Ovary (tissue), 3 donors: ENCODE results near the gene RERE.
"Not testable (repeated sequence)": the region's sequence is repeated elsewhere in the genome, so short reads cannot be mapped to it uniquely, and the experiment has no call there.

Experiments used
- POLR2A ChIP-seq: fragments of 450-650 bp; IDR thresholded peaks from one replicate; pipeline ENCODE4 v1.6.1; 2017; ENCODE audit warnings: antibody characterized with exemption, mild to moderate bottlenecking, moderate library complexity
- TF ChIP-seq, protein P1 (sequence below), 3 donors: fragments of 450-650 bp in 2 of 3; fragments of 200-600 bp in 1 of 3; IDR thresholded peaks; one replicate each; pipeline versions ENCODE4 v1.5.1 to v1.8.0; 2016 to 2022; ENCODE audit warnings: antibody characterized with exemption in 3 of 3, mild to moderate bottlenecking in 1 of 3
- donor health status: DM: no; HTN: no; CAD: no.

DNA sequence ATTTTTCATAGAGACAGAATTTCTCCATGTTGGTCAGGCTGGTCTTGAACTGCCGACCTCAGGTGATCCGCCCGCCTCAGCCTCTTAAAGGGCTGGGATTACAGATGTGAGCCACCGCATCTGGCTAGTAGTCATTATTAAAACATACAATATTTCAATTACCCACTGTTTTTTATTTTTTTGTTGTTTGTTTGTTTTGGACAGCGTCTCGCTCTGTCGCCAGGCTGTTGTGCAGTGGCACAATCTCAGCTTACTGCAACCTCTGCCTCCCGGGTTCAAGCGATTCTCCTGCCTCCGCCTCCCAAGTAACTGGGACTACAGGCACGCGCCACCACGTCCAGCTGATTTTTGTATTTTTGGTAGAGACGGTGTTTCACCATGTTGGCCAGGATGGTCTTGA is 90.1 kb downstream of the RERE start:
- TF ChIP-seq, protein P1, sequence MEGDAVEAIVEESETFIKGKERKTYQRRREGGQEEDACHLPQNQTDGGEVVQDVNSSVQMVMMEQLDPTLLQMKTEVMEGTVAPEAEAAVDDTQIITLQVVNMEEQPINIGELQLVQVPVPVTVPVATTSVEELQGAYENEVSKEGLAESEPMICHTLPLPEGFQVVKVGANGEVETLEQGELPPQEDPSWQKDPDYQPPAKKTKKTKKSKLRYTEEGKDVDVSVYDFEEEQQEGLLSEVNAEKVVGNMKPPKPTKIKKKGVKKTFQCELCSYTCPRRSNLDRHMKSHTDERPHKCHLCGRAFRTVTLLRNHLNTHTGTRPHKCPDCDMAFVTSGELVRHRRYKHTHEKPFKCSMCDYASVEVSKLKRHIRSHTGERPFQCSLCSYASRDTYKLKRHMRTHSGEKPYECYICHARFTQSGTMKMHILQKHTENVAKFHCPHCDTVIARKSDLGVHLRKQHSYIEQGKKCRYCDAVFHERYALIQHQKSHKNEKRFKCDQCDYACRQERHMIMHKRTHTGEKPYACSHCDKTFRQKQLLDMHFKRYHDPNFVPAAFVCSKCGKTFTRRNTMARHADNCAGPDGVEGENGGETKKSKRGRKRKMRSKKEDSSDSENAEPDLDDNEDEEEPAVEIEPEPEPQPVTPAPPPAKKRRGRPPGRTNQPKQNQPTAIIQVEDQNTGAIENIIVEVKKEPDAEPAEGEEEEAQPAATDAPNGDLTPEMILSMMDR (IDR thresholded peaks at IDR 0.05) = not testable (repeated sequence)
- TF ChIP-seq POLR2A = not testable (repeated sequence)
